ENCODE measurements around the gene RBM7. TPM values are rescaled to one million over a fixed set of nuclear protein-coding genes. Genes with fewer than 3 reads are reported as not detected.
A peak's percentile ranks its signal among the peaks of the same experiment; 100 is the strongest.

Gene RBM7
- polyA plus RNA-seq, 3 donors, result 11.8 to 25.2 (median 21.2) TPM

- no peak overlapping the region for H3K27ac ChIP-seq (ENCODE audit: low read depth, low read length)
- 81 to 85% (median 84%) methylated on average over 4 of the region's 4 CpGs for WGBS, 3 donors
Measured at GRCh38 chr11:114392735-114393667, 7.5 kb upstream of the RBM7 start.

GRCh38 chr11:114395736-114396135 lies 4.7 kb upstream of the RBM7 start:
- WGBS, 3 donors, result 50 to 63% (median 59%) methylated on average over 3 of the region's 3 CpGs
- H3K27ac ChIP-seq (ENCODE audit: low read depth, low read length), result no peak overlapping the region

GRCh38 chr11:114396916-114397315 lies 3.5 kb upstream of the RBM7 start:
- H3K27ac ChIP-seq (ENCODE audit: low read depth, low read length), result no peak overlapping the region

GRCh38 chr11:114397349-114397982 lies 3.0 kb upstream of the RBM7 start:
- no peak overlapping the region for H3K27ac ChIP-seq (ENCODE audit: low read depth, low read length)
- WGBS, 3 donors, result 84 to 86% (median 85%) methylated on average over 2 of the region's 2 CpGs

- no peak overlapping the region for H3K27ac ChIP-seq (ENCODE audit: low read depth, low read length)
- WGBS, 3 donors, result 51 to 89% (median 87%) methylated on average over 4 of the region's 4 CpGs
Measured at GRCh38 chr11:114398303-114398920, 2.1 kb upstream of the RBM7 start.

GRCh38 chr11:114399490-114400215 lies 813 bp upstream of the RBM7 start:
- 2 to 4% (median 4%) methylated on average over 29 of the region's 29 CpGs for WGBS, 3 donors
- H3K27ac ChIP-seq (ENCODE audit: low read depth, low read length), result peak overlapping the region; percentile 85

GRCh38 chr11:114400915-114401223 lies 403 bp downstream of the RBM7 start:
- peak overlapping the region; percentile 89 for H3K27ac ChIP-seq (ENCODE audit: low read depth, low read length)
- 0% methylated on average over 8 of the region's 8 CpGs for WGBS, 3 donors

GRCh38 chr11:114401311-114401710 lies 845 bp downstream of the RBM7 start:
- H3K27ac ChIP-seq (ENCODE audit: low read depth, low read length), result no peak overlapping the region
- WGBS, 3 donors, result 2 to 4% (median 3%) methylated on average over 4 of the region's 4 CpGs

- WGBS, 3 donors, result 90 to 97% (median 97%) methylated on average over 4 of the region's 4 CpGs
- no peak overlapping the region for H3K27ac ChIP-seq (ENCODE audit: low read depth, low read length)
Measured at GRCh38 chr11:114412946-114413345, 12.5 kb downstream of the RBM7 start.

GRCh38 chr11:114413958-114414357 lies 13.5 kb downstream of the RBM7 start:
- no peak overlapping the region for H3K27ac ChIP-seq (ENCODE audit: low read depth, low read length)
- 87 to 93% (median 89%) methylated on average over 10 of the region's 10 CpGs for WGBS, 3 donors

GRCh38 chr11:114416441-114416961 lies 16.0 kb downstream of the RBM7 start:
- H3K27ac ChIP-seq (ENCODE audit: low read depth, low read length), result no peak overlapping the region

- 86 to 96% (median 91%) methylated on average over 4 of the region's 4 CpGs for WGBS, 3 donors
- H3K27ac ChIP-seq (ENCODE audit: low read depth, low read length), result no peak overlapping the region
Measured at GRCh38 chr11:114426280-114426679, 25.8 kb downstream of the RBM7 start.

GRCh38 chr11:114430290-114430689 lies 29.8 kb downstream of the RBM7 start:
- no peak overlapping the region for H3K27ac ChIP-seq (ENCODE audit: low read depth, low read length)

GRCh38 chr11:114432893-114433292 lies 32.4 kb downstream of the RBM7 start:
- 74 to 94% (median 89%) methylated on average over 3 of the region's 3 CpGs for WGBS, 3 donors
- H3K27ac ChIP-seq (ENCODE audit: low read depth, low read length), result no peak overlapping the region

- WGBS, 3 donors, result 57 to 72% (median 64%) methylated on average over 4 of the region's 4 CpGs
- H3K27ac ChIP-seq (ENCODE audit: low read depth, low read length), result no peak overlapping the region
Measured at GRCh38 chr11:114433376-114433775, 32.9 kb downstream of the RBM7 start.

- WGBS, 3 donors, result 73 to 86% (median 81%) methylated on average over 6 of the region's 6 CpGs
- no peak overlapping the region for H3K27ac ChIP-seq (ENCODE audit: low read depth, low read length)
Measured at GRCh38 chr11:114438303-114438702, 37.8 kb downstream of the RBM7 start.

- WGBS, 3 donors, result 0% methylated on average over 62 to 64 of the region's 64 CpGs
- H3K27ac ChIP-seq (ENCODE audit: low read depth, low read length), result peak within 1 kb of the TSS; percentile 48
Measured at GRCh38 chr11:114439229-114440120, 39.0 kb downstream of the RBM7 start, which contains the start of gene REXO2. Gene REXO2 (plus strand): TSS chr11:114439467. CDS start chr11:114439529, 62 bp downstream.
